HG02852 (cell line): ENCODE measurements around the gene TSPAN7.

ENCODE experiments used
- ATAC-seq: cut with Tn5 transposase; IDR thresholded peaks from one replicate; pipeline ENCODE4 v1.9.1; 2021; ENCODE audit warnings: mild to moderate bottlenecking, moderate library complexity; ENCODE audit not compliant: unreplicated experiment

The TSPAN7 gene

GRCh38 chrX:38639730-38640129 lies 78.4 kb downstream of the TSPAN7 start:
- ATAC-seq = no peak

GRCh38 chrX:38641197-38641596 lies 79.9 kb downstream of the TSPAN7 start:
- ATAC-seq = no peak

DNA sequence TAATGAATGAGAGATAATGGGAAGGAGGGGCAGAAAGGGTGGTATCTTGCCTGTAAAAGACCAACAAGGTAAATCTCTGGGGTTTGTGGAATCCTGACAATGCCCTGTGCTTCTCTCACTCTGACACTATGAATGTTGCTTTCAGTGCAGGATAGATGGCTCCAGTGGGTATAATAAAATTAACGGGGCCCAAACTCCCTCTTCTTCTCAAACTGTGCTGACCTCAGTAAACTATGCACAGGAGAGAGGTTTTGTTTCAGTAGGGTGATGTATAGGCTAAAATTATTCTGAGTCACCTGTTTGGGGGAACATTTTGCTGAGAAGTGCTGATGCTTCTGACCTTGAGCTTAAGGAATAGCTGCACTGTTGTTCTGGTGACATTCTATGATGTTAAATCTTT lies 82.6 kb downstream of the TSPAN7 start:
- no peak for ATAC-seq

GRCh38 chrX:38646129-38646528 lies 84.8 kb downstream of the TSPAN7 start:
- no peak for ATAC-seq

DNA sequence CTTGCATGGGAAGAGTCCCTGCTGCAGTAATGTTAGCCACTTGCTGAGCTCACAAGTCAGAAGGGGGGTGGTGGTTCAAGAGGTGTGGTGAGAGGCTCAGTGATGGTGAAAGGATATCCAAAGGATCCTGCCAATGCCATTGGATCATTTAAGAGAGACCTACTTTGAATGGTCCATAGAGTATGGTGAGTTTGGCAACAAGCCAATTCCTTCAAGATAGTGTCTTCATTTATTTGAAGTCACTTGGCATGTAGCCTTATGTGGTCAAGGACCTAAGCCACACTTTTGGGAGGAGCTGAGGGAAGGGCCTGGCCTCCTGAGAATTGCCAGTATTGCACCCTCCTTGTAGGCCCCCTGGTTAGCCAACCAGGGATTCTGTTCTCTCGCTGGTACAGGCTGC lies 87.9 kb downstream of the TSPAN7 start:
- ATAC-seq = no peak

GRCh38 chrX:38649674-38650647 lies 88.6 kb downstream of the TSPAN7 start:
- no peak for ATAC-seq

GRCh38 chrX:38651625-38652601 lies 90.6 kb downstream of the TSPAN7 start:
- ATAC-seq = no peak

DNA sequence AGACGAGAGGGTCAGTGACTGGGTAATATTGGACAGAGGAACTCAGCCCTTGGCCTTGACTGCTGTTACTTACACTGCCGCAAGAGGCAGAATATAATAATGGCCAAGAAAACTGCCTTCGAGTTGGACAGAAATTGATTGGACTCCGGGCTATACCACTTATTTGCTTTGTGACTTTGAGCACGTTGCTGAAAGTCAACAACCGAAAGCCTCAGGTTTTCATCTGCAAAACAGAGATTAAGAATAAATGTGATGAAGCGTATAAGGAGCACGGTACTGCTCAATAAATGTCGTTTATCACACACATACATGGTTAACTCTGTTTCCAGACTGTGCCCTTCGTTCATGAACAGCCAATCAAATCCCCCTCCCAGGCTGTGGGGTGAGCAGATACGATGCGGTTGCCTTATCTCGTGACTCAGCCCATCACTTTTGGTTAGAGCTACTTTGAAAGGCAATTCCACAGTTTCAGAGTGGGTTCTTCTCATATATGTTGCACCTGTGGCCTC lies 91.6 kb downstream of the TSPAN7 start:
- ATAC-seq = no peak

DNA sequence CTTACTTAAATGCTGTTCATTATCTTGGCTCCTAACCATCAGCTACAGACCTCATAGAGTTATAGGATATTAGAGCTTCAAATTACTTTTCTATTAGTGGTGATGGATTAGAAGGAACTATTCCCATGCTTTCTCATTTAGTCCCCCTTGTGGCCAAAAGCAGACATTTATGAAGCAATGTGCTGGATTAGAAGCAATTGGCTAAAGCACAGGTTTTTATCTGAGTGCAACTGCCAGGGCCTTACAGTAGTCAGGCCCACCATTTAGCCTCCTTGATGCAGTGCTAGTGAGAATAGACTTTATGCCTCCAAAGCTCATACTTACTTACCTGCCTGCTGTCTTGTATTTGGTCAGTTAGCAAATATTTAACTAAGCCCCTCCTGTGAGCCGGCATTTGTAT lies 93.0 kb downstream of the TSPAN7 start:
- no peak for ATAC-seq

- peak; percentile 30 for ATAC-seq
Observed at GRCh38 chrX:38656350-38656915, 95.1 kb downstream of the TSPAN7 start.

DNA sequence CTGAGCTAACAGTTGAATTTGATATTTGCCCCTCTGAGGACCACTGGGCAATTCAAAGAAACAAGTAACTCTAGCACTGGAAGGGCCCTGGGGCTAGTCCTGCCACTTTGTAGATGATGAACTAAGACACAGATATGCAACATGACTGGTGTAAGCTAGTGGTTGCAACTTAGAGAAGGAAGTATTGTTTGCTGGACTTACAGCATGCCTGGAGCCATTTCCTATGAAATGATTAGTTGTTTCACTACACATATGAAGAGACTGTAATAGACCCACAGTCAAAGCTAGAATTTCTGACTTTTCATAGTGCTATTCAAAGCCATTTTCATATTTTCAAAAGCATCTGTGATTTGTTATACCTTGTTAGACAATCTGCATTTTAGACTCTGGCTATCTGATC lies 96.2 kb downstream of the TSPAN7 start:
- ATAC-seq = peak; percentile 59

GRCh38 chrX:38660395-38661102 lies 99.2 kb downstream of the TSPAN7 start:
- no peak for ATAC-seq

DNA sequence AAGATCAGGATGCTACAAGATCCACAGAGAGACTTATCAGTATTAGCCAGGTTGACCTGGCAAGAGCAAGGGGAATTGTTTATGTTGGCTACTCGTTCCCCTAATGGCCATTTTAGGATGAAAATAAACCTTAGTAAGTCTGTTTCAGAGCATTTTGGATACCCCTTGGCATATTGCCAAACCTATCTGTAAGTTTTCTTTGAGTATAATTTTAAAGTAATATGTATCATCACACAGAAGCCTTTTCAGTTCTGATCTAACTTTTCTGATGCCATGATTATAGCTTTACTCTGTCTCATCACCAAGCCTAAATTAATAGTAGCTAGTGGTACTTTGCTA lies 99.7 kb downstream of the TSPAN7 start:
- no peak for ATAC-seq

DNA sequence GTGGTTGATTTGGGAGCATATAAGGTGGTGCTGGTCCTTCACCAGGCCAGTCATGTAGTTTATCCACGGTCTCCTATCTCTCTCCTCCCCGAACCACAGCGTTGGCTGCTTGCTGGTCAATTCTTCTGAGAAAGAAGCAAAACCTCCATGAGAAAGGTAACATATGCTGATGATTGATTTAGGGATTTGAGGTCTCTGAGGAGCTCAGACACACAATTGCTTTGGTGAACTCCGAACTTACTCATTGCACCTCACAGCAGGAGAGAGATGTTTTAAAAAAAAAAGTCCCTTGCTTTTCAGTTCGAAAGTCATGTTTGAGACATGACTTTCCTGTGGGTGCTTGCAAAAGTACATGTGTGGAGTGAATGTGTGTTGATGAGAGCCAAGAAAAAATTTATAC lies 100.2 kb downstream of the TSPAN7 start:
- peak; percentile 58 for ATAC-seq

DNA sequence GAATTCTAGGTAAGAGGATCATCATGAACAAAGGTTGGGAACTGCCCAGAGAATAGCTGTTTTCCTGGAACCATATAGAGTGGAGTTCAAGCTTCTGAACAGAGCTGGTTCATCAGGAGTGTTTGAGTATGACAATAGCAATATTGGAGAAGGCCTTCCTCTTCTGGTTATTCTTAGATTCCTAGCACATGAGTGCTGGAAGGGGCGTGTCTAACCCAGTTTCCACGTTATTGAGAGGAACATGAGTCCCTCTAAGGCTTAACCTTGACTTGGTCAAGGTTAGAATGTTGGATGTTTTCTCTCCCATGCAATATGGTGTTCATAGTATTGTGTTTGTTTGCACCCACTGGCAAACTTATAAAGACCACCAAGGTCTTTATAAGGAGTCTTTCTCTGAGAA lies 101.3 kb downstream of the TSPAN7 start:
- ATAC-seq = no peak

DNA sequence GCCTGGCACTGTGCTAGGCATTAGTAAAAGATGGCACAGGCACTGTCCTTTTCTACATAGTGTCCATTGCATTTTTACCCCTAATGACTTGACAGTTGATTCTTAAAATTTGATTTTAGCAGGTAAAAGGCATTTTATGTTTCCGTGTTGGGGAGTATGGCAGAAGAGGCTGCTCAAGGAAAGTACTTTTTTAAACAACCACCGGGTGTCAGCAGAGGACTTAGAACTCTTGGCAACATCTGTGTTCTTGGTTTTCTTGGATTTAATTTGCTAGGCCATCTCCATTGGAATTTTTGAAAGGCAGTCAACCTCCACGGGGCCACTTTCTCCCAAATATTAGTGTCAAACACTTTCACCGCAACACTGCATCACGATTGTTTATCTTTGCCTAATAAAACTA lies 102.9 kb downstream of the TSPAN7 start:
- ATAC-seq = no peak

DNA sequence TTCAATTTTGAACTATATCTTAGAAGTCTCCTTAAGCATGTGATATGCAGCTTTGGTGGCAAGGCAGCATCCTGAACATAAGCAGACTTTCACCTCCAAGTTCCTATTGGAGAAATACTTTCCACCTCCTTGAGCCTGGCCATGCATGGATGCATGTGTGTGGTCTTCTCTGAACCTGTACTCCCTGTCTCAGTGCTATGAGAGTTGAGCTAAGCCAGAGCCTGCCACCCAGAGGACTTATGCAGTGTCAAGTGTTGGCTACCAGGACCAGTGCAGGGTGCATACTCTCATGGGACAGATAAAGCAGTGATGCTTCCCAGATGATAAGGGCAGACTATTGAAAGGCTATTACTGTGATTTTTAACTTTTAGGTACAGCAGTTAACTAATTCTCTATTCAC lies 105.6 kb downstream of the TSPAN7 start:
- ATAC-seq = no peak

DNA sequence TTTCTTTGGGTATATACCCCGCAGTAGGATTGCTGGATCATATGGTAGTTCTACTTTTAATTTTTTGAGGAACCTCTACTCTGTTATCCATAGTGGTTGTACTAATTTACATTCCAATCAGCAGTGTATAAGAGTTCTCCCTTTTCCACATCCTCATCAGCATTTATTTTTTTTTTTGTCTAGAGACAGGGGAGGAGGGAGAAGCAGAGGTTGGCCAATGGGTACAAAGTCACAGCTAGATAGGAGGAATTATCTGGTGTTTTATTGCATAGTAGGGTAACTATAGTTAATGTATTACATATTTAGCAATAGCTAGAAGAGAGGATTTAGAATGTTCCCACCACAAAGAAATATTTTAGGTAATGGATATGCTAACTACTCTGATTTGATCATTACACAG lies 107.4 kb downstream of the TSPAN7 start:
- no peak for ATAC-seq

DNA sequence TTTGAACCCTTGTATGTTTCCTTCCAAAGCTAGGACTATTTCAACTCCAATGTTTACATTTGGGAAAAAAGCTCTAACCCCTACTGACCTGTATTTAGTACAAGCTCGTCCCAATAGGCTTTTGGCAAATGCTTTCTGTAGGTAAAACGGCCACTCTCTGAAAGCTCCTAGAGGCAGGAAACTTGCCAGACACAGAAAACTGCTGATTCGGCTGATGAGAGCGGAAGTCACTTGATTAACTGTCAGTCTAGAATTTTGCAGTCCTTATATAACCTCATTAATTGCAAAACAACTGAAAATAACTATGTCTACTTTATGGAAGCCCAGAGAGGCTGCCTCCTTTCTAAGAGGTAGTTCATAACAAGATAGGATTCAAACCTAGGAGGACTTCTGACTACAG lies 108.1 kb downstream of the TSPAN7 start:
- ATAC-seq = no peak

- no peak for ATAC-seq
Observed at GRCh38 chrX:38672646-38673045, 111.3 kb downstream of the TSPAN7 start.

DNA sequence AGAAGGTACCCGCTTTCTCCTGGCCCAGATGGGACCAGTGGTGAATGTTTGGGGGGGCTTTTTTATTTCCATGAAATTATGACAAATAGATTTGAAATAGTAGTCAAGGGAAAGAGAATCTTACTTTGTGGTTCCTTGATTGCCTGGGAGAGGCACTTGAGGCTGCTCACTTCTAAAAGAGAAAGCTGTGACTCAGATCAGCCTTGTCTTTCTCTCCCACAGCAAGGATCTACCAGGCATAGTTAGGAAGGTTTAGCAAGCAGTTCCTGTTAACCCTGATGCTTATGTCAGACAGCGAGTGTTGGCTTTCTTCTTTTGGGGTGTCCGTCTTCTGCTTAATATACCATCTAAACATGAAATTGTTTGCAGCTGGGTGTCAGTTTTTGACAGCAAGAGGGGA lies 114.5 kb downstream of the TSPAN7 start:
- ATAC-seq = no peak
